GM21360 (cell line): ENCODE data around the gene NDUFA11.

Experiments used
- ATAC-seq: cut with Tn5 transposase; IDR thresholded peaks from one replicate; pipeline ENCODE4 v1.9.1; 2021; ENCODE audit warnings: mild to moderate bottlenecking, moderate library complexity; ENCODE audit not compliant: unreplicated experiment

Gene NDUFA11

DNA sequence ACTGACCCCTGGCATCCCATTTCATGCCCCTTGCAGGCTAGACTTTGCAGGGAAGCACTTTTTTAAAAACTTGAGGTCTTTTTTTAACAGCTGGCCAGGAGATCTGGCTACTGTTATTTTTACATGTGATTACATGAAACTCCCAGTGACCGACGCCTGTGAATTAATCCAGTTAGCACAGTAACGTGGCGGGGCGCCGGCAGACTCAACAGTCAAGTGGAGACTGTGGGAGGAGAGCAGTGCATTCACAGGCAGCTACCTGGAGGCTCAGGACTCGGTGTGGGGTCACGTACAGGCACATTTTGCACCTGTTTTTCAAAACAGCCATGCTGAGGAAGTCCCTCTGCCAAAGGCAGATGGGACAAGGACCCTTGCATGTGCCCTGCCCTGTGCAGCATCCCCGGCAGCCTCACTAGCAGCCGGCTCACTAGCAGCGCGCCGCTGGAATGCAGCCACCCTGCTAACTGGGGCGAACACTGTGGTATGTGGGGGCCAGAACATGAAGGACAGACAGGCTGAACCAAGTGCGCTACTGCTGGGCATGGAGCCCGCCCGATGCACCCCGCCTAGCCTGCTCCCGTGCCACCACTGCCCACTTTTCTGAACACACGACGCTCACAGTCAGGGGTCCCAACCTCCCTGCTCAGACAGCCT is 29.1 kb upstream of the NDUFA11 start:
- ATAC-seq, result no peak

DNA sequence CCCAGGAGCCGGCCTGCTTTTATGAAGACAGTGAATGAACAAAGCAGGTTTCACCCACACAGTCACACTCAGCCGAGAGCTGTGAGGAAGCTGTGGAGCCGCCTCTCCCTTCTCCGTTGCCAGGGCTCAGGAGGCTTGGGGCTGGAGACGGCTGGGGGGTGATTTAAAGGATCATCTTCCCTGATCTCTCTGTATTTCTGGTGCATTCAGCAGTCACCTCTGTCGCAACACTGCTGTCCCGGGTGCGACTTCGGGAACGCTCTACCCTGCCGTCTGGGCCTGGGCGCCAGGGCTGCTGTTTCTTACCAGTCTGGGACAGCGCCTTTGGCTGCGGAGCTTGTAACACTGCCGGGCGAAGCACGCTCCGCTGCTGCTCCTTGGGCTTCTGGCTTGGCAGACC is 28.6 kb upstream of the NDUFA11 start:
- no peak for ATAC-seq

DNA sequence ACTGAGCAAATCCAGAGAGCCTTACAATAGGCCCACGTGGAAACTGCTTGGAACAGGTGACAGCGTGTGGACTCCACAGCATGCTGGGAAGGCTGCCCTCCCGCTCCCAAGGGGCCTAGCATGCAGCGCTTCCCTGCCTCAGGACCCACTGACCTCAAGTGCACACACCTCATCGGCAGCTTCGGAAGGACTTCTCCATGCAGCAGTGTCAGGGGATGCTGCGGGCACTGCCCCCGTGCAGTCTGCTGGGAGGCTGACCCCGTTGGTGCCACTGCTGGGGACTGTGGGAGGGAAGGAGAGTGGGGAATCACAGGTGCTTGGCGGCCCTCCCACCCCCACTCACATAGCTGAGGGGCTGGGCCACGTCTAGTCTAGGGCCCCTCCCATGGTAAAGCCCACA is 27.7 kb upstream of the NDUFA11 start:
- no peak for ATAC-seq

DNA sequence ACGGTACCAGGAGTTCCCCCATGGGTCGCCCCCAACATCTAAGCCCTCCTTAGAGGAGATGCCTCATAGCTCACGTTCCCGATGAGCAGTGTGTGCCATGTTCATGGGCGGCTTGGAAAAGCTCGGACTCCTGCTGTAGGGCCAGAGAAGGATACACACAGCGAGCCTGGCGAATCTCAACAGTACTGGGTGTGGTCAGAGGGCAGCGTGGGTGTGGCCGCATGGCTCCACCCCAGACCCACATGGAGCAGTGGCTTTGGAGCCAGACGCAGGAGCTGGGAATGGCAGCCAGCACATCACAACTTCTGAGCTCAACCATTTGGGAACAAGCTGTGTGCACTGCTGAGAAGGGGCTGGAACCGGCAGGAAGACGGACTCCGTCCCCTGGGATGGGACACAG is 26.0 kb upstream of the NDUFA11 start:
- ATAC-seq, result no peak

DNA sequence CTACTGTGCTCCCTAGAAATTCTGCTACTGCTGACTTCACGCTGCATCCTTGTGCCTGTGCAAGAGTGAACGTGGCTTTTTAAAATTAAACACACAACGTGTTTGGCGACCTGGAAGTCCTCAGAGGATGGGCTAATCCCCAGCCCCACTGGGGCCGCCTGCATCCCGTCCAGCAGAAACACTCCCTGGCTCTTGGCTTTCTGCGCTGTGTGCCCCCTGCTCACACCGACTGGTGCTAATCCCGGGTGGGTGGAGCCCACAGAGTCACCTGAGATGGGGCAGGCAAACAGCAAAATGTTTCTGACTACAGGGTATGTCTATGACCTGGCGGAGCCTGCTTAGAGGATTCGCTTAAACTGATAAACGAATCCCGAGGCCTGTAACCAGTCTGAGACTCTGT is 25.6 kb upstream of the NDUFA11 start:
- ATAC-seq, result no peak

DNA sequence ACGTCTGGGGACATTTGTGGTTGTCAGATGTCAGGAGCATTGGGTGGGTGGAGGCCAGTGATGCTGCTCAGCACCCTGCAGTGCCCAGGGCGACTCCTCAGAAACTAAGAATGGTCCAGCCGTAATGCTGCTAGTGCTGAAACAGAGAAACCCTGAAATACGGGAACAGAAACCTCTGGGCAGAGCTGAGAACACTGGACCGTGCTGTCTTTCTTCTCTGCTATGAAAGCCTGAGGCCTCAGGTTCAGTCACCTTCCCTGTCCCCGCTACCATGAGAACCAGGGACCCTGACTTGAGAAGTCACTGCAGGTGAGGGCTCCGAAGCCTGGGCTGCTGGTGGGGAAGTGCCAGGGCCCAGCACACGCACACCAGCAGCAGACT is 23.8 kb upstream of the NDUFA11 start:
- ATAC-seq, result no peak

DNA sequence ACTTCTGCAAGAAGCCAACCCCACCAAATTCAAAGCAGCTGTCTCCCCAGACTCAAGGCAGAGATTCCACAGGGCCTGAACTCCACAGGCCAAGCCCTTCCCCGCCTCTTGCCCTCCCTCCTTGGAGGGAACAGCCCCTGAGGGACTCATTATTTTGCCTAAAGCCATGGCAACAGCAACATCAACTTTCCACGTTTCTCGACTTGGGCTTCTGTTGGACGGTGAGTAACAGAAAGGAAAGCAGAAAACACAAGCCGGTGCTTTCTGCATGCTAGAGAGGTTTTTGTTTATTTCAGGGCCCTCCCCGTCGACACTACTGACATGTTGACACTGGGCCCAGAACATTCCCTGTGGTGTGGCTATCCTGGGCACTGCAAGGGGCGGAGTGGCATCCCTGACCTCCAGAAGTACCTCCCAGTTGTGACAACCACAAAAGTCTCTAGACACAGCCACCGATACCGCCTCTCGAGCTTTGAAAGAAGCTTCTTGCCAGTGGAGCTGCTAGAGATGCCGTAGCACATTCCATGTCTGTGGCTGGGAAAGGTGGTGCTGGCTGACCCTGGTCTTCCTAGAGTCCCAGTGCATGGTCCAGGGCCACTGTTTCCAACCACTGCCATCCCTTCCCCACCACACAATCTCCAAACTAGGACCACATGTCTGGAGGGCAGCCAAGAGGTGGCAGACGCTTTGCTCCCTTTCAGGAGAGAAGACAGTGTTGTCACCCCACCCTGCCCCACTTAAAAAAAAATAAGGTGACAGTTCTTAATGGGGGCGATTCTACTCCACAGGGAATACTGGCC is 23.3 kb upstream of the NDUFA11 start:
- ATAC-seq, result no peak

DNA sequence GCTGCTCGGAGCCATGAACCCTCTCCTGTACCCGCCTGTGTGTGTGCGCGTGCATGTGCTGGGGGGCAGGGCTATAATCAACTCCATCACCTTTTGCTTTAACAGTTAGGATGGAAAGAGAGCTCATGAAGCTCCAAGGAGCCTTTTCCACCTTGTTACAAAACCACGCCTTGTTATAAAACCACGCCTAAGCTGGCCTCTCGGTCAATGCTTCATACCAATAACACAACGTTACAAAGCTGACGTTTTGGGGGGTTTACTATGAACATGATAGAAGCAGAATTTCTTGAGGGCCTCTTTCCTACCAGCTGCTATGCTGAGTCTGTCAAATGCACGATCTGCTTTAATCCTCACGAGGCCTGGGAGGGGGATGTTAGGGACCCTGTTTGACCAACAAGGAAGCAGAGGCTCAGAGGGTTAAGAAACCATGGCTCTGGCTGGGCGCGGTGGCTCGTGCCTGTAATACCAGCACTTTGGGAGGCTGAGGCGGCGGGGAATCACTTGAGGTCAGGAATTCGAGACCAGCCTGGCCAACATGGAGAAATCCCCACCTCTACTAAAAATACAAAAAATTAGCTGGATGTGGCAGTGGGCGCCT is 22.3 kb upstream of the NDUFA11 start:
- ATAC-seq, result no peak

DNA sequence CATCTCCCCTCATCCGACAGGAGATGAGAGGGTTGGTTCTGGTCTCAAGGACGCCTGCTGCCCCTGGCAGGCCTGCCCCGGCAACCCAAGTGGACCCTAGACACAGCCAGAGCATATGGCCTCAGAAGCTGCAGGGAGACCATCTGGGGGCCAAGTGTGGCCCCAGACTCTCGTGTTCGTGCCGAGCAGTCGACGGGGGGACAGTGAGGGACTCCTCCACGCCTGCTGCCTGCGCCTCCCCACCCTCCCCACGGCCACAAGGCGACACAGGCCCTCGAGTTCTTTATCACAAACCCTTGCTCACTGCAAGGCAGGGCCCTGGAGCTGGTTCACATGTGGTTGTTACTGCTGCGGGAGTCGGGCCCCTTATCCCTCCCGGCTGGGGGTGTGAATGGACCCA is 19.8 kb upstream of the NDUFA11 start:
- ATAC-seq, result no peak

DNA sequence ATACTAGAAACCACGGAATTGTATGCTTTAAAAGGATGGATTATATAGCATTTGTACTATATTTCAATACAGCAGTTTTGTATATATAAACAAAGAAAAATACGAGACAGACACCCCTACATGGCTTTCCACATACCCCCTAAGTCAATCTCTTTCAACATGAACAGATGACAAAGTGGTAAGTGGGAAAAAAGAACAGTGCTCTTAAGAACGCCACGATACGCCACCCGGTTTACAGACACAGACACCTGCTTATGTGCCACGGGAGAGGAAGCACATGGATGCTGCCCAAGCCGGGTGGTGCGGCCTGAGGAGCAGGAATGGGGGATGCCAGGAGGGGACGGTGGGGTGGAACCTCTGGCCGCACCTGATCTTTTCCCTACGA is 18.6 kb upstream of the NDUFA11 start:
- ATAC-seq, result no peak

DNA sequence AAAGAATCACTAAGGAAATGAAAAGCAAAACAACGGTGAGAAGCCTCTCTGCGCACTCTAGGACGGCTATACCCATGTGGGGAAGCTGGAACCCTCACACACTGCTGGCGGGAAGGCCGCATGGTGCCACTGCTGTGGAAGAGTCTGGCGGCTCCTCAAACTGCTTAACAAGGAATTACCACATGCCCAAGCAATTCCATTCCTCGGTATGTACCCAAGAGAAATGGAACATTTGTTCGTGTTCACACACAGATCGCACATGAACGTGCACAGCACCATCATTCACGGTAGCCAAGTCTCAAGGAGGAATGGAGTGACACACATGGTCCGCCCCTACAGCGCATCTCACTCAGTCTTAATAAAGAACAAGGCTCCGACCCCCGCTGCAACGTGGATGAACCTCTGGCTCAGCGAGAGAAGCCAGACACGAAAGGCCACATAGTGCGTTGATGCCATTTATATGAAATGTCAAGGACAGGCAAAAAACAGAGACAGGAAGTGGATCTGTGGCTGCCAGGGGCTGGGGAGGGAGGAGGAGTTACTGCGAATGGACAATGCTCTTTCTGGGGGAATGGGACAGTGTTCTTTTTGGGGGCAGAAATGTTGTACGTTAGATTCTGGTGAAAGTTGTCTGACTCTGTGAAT is 18.0 kb upstream of the NDUFA11 start:
- no peak for ATAC-seq

DNA sequence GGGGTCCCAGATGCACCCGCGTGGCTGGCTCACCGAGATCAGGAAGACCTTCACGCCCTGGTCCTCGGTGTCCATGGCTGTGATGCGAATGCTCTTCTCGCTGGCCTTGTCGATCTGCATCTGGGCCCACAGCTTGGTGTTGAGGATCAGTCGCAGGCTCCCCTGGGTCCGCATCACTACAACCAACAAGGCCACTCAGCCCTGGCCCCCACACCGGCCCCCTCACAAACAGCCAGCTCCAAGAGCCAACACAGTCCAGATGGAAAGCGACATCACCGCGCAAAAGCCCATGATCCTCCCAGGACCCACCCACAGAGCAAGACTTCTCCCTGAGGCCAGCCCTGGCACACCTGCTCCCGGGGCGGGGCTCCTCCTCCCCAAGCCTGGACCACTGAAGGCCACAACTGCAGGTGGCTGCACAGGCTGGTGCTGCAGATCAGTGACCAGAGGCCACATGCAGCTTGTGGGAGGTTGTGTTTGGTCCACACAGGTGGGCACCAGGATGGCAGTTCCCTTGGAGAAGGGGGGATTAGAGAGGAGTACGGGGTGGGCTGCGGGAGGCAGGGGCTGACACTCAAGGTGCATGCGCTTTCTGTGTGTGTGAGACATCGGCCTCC is 15.0 kb upstream of the NDUFA11 start:
- ATAC-seq, result no peak

DNA sequence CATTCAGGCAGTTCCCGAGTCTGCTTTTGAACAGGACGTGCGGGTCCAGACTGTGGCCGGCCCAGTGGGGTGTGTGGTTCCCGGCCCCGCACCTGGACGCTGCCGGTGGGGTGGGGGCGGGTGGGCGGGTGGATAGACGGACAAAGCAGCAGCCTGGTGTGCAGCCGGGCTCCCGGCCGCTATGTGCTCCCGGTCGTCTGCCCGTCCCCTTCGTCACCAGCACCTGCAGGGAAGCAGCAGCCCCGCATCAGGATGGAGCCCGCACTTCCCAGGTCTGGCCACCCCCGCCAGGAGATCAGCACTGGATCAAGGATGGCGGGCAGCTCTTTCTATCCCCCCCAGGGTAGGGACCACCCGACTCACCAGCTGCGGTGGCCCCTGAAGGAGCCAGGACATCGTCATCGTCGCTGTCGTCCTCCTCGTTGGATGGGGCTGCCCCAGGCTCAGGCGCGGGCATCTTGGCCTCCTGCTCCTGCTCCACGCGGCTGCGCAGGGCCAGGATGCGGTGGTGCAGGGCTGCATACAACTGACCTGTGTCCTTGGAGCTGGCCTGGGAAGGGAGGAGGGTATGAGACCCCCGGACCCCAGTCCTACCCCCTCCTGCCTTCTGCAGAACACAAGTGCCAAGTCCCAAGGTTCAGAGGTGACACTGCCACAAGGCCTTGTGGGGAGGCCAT is 14.0 kb upstream of the NDUFA11 start:
- ATAC-seq, result no peak

DNA sequence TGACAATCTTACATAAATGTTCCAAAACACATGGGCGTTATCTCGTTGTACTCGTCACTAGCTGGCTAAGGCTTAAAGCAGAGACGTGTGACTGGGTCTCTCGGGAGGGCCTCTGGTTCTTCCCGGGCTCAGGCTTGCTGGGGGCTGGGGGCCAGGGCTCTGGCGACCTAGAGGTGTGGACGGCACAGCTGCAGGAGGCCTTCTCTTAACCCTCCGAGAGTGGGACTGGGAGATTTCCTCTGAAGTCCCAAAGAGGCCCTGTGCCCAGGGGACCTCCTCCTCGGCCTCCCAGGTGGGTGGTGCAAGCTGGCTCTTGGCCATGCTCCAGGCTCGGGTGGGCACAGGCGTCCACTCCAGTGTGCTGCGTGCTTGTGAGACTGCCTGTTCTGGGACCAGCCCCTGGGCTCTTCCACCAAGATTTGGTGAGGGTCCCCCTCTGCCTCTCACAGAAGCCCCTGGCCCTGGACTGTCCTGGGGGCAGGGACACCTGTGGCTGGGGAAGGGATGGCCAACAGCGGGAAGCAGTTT is 12.7 kb upstream of the NDUFA11 start:
- ATAC-seq, result no peak

DNA sequence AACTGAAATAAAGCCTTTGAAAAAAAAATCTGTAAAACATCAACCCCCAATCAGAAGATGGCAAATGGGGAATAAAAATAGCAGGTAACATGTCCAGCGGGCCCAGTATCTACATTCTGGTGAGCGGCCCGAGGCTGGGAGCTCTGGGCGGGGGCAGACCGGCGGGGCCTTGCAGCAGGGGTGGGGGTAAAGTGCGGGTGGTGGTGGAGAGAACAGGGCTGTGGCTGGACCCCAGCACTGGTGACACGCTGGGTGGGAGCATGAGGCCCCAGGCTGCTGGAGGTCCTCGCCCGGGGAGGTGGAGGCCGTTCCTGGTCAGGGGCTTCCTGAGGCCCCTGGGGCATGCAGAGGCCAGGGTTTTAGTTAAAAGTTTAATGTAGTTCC is 12.2 kb upstream of the NDUFA11 start:
- no peak for ATAC-seq

DNA sequence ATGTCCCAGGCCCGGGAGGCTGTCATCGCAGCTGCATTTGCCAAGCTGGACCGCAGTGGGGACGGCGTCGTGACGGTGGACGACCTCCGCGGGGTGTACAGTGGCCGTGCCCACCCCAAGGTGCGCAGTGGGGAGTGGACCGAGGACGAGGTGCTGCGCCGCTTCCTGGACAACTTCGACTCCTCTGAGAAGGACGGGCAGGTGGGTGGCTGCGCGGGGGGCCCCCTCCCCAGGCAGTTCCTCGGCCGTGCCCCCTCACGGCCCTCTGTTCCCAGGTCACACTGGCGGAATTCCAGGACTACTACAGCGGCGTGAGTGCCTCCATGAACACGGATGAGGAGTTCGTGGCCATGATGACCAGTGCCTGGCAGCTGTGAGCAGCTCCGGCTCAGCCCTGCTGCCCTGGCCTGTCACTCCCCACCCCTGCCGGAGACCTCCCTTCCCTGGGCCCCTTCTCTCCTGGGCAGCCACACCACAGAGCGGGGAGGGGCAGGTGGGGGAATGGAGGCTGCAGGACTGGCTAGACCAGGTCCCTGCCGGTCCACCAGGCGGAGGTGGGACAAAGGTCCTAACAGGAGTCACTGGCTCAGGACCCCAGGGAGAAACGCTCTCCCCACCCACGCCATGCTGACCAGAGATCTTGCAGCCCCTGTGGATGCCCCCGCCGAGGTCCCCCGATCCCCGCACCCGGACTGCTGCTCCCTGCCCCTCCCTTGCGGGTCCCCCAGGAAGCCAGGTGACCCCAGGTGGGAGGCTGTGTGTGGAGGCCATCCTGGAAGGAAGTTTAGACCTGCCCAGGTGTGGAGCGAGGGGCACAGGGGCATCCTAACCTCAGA is 11.6 kb upstream of the NDUFA11 start:
- no peak for ATAC-seq

DNA sequence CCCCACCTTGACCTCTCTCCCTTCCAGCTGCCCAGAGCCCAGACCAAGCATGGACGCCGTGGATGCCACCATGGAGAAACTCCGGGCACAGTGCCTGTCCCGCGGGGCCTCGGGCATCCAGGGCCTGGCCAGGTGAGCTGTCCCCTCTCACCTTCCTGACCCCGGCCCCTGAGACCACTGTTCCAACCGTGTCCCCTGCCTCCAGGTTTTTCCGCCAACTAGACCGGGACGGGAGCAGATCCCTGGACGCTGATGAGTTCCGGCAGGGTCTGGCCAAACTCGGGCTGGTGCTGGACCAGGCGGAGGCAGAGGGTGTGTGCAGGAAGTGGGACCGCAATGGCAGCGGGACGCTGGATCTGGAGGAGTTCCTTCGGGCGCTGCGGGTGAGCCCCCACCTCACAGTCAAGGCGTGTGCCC is 10.8 kb upstream of the NDUFA11 start:
- ATAC-seq, result no peak

DNA sequence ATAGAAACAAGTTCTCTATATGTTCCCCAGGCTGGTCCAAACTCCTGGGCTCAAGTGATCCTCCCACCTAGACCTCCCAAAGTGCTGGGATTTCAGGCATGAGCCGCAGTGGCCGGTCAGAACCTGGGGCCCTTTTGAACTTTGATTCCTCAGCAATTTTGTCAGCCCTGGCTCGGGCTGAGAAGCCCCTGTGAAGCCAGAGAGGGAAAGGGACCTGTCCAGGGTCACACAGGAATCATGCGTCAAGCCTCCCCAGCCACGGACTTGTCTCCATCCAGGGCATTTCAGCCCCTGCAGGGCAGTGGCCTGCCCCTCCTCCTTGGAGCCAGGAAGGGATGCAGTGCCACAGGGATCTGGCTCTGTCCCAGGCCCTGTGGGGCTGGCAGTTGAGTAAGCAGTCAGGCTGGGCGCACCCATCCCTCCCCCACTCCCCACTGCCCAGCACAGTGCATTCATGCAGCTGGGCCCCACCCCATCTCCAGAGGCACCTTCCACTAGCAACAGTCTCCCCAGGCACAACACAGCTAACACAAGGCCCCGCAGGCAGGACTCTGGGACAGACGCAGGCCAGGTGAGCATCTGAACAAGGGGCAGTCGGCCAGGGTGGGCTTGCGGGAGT is 10.3 kb upstream of the NDUFA11 start, which contains the start of gene CAPS:
Gene CAPS, plus strand, starts transcription at position 516 of the 619 bp plus-strand sequence. CDS start 153 bp downstream, outside the sequence.
- ATAC-seq, result no peak

DNA sequence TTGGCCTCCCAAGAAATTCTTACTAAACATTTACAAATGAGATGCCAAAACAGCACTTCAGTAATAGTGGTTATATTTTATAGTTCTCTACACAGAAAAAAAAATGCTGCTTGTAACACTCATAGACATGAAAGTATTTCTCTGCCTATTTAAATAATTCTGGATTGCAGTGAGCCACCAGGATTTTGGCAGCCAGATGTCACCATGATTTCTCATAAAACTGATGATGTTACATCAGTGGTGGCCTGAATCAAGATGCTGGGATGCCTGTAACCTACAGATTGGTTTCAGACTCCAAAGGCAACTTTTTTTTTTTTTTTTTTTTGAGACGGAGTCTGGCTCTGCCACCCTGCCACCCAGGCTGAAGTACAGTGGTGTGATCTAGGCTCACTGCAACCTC is 7.8 kb upstream of the NDUFA11 start:
- no peak for ATAC-seq
